ENCODE results near the gene ST3GAL4.
"Not testable (repeated sequence)": the region's sequence is repeated elsewhere in the genome, so short reads cannot be mapped to it uniquely, and the experiment has no call there.

The ST3GAL4 gene

DNA sequence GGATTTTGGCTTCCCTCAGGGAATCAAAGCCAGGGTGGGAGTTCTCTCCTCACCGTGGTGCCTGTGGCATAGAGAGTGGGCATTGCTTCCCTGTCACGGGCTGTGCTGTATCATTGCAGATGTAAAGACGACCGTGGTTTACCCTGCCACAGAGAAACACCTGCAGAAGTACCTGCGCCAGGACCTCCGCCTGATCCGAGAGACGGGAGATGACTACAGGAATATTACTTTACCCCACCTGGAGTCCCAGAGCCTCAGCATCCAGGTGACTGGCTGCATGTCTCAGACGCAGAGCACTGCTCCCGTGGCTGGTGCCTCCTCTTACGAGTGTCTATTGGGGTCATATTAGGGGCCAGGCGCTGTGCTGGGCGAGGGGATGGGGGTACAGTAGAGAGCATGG lies 24.2 kb upstream of the ST3GAL4 start:
- no peak for DNase-seq

DNA sequence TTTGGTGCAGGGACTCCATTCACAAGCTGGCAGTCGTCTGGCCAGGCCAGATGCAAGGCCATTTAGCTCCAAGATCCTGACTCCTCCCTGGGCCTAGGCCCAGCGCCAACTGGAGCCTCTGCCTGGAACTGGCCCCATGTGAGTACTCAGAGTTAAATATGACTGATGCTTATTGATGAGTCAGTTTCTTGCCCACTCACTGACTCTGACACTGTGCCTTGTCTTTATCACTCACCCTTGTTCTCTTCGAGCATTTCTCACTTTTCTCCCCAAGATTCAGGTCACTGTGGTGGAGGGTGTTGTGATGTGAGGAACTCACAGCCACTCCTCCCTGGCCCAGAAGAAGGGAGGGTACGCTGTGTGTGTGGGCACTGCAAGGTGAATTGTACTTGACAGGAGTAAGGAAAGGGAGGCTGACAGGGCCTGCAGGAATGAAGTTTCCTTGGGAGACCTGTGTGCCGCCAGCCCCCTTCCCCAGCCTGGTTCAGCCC lies 23.2 kb upstream of the ST3GAL4 start:
- peak; percentile 36 for DNase-seq

DNA sequence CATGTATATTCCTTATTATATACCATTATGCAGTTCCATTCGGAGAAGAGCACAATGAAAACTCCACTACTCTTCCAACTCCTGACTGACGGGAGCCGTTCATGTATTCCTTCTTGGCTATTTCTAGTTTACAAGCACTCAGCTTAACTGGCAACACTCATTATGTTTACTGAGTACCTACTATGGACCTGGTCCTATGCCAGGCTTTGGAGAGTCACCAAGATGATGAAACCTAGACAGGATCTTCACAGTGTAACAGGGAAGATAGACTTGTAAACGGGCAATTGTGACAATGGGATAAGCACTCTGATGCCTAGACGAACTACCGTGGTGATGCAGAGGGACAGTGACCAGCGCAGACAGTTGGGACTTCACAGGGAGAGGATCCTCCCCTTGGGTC lies 22.3 kb upstream of the ST3GAL4 start:
- DNase-seq = no peak

- DNase-seq = no peak
Observed at GRCh38 chr11:126334659-126335462, 20.6 kb upstream of the ST3GAL4 start.

DNA sequence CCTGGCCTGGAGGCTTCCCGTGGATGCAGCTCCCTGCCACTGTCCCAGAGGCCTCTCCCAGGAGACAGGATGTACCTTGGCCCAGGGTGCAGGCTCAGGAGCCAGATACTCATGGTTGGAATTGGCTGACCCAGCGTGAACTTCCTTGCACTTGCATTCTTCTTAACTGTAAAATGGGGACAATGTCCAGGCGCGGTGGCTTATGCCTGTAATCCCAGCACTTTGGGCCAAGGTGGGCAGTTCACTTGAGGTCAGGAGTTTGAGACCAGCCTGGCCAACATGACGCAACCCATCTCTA lies 20.1 kb upstream of the ST3GAL4 start:
- DNase-seq = no peak

DNA sequence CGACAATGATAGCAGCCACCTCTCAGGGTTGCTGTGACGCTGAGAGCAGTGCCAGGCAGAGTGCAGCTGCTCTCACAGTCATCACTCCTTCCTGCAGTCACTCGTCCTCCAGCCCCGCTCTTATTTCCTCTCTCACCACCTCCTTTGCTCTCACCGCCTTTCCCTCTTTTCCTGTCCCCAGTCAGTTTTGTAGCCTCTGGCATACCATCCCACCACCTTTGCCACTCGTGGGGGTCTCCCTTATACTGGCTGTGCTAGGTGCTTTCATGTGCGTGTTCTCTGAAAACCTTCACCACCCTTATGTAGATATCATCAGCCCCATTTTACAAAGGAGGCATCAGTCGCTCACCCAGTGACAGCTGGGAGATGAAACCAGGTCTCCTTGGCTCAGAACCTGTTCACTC lies 19.3 kb upstream of the ST3GAL4 start:
- DNase-seq = no peak

DNA sequence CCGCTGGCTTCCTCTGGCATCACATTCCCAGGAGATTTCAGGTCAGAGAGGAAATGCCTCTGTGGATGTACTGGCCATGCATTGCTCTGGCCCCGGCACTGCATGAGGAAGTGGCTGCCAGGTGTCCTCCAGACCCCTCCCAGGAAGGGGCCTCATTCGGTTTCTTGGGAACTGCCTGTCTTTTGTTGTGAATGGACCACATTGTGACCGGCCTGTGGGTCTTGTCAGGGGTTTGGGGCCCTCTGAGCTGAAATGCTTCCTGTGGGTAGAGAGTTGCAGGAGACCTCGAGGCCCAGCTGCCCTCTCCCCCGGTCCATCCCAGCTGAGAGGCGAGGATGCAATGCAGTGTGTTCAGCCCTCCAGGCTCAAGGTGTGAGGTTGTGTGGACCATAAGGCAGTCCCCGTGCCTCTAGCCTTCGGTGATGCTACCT lies 18.8 kb upstream of the ST3GAL4 start:
- no peak for DNase-seq

GRCh38 chr11:126337126-126337473 lies 18.4 kb upstream of the ST3GAL4 start:
- DNase-seq = no peak

DNA sequence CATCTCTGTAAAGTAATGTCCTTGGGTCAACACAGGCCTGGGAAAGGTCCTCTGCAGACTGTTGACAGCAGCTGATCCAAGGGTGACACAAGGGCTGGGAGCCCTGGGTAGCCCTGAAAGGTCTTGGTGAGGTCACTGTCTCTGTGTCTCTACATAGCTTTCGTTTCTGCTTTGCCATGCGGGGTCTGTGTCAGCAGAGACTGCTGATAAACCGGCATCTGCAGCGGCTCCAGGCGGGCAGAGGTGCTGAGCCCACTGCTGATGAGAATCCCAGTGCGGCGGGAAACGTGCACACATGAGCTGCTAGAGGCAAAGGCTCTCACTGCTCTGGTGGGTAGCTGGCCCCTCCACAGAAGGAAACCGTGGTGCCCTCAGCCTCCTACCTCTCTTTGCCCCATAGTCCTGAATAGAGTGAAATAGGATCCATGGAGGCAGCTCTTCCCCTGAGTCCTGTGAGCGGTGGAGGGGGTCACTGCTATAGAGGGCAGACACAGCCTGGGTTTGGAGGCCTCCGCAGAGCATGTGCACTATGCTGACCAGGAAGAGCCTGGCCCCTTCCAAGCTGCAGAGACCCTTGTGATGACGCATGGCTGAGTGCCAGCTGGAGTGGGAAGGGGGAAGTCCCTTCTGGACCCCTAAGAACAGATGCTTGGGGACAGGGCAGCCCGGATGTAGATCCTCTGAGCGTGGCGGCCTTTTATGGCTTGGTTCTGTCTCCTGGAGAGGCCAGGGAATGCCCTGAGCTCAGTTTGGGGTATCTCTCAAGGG lies 17.8 kb upstream of the ST3GAL4 start:
- no peak for DNase-seq

- DNase-seq = no peak
Observed at GRCh38 chr11:126338346-126339055, 17.0 kb upstream of the ST3GAL4 start.

- no peak for DNase-seq
Observed at GRCh38 chr11:126339073-126339862, 16.2 kb upstream of the ST3GAL4 start.

- DNase-seq = no peak
Observed at GRCh38 chr11:126339863-126340434, 15.5 kb upstream of the ST3GAL4 start.

- no peak for DNase-seq
Observed at GRCh38 chr11:126340960-126341606, 14.4 kb upstream of the ST3GAL4 start.

DNA sequence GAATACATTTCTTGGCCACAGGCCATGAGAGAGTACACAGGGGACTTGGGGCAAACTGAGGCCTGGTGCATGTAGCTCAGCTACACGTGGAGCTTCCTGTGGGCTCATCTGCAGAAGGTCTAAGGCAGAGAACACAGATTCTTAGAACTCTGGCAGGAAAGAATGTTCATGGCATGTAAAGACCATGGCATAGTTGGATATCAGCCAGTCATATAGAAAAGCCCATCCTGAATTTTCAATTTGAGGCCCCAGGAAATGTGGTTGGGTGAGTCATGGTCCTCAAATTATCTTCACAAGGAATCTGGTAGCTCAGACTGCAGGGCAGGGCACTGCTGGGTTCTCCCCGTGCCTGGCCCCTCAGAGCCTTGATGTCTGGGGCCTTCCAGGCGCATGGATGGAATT lies 13.7 kb upstream of the ST3GAL4 start:
- DNase-seq = no peak

- DNase-seq = no peak
Observed at GRCh38 chr11:126343051-126343450, 12.4 kb upstream of the ST3GAL4 start.

DNA sequence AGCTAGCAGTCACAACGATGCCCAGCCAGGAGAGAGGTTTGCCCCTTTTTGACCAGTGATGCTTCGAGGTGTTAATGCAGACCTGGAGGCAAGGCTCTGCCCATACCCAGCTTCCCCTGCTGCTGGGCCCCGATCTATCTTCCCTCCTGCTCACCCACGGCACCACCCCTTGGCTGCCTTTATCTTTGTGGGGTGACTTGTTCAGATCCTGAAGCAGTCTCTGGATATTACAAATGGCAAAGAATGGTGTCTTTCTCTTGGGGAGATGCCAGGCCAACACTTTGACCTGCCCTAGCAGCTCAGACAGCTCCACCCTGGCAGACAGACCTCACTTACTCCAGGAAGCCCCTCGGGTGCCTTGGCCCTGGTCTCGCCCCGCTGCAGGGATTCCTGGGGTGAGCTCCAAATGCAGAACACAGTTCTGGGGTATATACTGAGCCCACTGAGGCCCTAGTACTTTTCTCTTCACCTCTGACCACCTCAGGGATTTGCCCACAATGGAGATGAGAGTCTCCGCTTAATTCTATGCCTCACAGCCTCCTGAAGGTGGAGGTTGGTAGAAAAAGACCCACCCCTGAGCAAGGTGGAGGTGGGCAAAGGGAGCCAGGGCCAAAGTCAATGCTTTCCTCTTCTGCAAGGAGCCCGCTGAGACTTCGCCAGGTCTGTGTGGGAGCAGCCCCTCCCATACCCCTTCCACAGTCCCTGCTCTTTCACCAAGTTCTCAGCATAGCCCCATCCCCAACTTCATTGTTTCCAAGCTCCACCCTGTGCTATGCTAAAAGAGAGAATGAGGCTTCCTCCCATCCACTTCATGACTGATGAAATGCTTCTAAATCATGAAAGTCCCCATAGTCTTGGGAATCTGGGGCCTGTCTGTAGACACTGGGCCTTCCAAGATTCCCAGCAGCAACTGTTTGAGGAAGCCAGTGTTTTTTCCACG lies 11.1 kb upstream of the ST3GAL4 start:
- no peak for DNase-seq

DNA sequence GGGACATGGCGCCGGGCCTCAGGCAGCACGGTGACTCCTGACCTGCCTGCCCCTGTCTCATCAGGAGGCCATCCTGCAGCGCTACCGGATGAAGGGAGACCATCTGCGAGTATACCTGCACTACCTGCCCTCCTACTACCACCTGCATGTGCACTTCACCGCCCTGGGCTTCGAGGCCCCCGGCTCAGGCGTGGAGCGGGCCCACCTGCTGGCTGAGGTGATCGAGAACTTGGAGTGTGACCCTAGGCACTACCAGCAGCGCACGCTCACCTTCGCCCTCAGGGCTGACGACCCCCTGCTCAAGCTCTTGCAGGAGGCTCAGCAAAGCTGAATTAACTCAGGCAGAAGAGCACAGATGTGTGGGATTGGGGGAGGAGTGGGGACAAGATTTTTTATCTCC lies 10.2 kb upstream of the ST3GAL4 start:
- no peak for DNase-seq

- DNase-seq = peak; percentile 22
Observed at GRCh38 chr11:126345759-126346585, 9.5 kb upstream of the ST3GAL4 start.

DNA sequence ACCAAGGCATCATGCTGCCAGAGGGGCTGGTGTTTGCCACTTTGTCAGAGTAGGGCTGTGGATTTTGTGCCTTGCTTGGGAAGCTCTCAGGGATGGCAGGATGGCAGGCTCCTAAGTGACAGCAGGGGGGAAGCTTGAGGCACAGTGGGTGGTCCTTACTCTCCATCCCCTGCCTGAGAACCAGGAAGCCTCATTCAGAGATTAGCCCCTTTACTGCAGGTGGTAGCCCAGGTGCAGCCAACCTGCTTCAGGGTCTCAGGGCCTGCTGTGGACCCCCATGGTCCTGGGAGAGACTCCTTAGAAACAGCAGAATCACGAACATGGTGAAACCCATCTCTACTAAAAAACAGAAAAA lies 8.9 kb upstream of the ST3GAL4 start:
- no peak for DNase-seq

DNA sequence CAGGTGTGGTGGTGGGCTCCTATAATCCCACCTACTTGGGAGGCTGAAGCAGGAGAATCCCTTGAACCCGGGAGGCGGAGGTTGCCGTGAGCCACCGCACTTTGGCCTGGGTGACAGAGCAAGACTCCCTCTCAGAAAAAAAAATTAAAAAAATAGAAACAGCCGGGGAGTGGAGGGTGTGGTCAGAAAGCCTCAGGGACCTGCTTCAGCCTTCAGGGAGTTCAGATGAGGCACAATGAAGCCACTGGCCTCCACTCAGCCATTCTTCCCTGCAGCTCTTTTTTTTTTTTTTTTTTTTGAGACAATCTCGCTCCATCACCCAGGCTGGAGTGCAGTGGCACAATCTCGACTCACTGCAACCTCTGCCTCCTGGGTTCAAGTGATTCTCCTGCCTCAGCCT lies 8.5 kb upstream of the ST3GAL4 start:
- not testable (repeated sequence) for DNase-seq

Data from CD4-positive, alpha-beta T cell treated with Interleukin-17A for 1 hour (primary cell).